Heart right ventricle (tissue), 16 donors: ENCODE measurements around the gene NHLRC1. TPM values are rescaled to one million over a fixed set of nuclear protein-coding genes. Genes with fewer than 3 reads are reported as not detected.

Experiments used
- ATAC-seq, 8 donors: fragments of 200-7000 bp; cut with Tn5 transposase; one replicate each; pipeline ENCODE4 v1.9.1; 2020; ENCODE audit warnings: mild to moderate bottlenecking in 8 of 8, moderate library complexity in 8 of 8, moderate number of reproducible peaks in 1 of 8
- DNase-seq, 2 donors: peaks; one replicate each; pipeline ENCODE4 v3.0.0-alpha.2; 2020
- H3K27ac ChIP-seq, 10 donors: fragments of 200-600 bp; sonication (generic) in 2 of 10; one replicate each; pipeline versions ENCODE4 v1.5.0 to v1.8.0; 2020 to 2022; ENCODE audit warnings: mild to moderate bottlenecking in 3 of 10
- H3K27me3 ChIP-seq, 7 donors: fragments of 200-600 bp; one replicate each; pipeline ENCODE4 v1.8.0; 2021 to 2022; ENCODE audit warnings: mild to moderate bottlenecking in 2 of 7
- H3K36me3 ChIP-seq, 9 donors: fragments of 200-600 bp; sonication (generic) in 1 of 9; one replicate each; pipeline versions ENCODE4 v1.5.0 to v1.8.0; 2020 to 2022; ENCODE audit warnings: mild to moderate bottlenecking in 2 of 9
- H3K4me1 ChIP-seq, 9 donors: fragments of 200-600 bp; sonication (generic) in 1 of 9; one replicate each; pipeline versions ENCODE4 v1.5.0 to v1.8.0; 2020 to 2022; ENCODE audit warnings: mild to moderate bottlenecking in 4 of 9
- H3K4me3 ChIP-seq, 10 donors: fragments of 200-600 bp; sonication (generic) in 2 of 10; one replicate each; pipeline versions ENCODE4 v1.5.0 to v1.8.0; 2020 to 2022; ENCODE audit warnings: mild to moderate bottlenecking in 7 of 10, moderate library complexity in 2 of 10
- H3K9me3 ChIP-seq, 11 donors: fragments of 200-600 bp in 10 of 11; sonication (generic) in 2 of 11; one replicate each; pipeline versions ENCODE4 v1.5.0 to v1.8.0; 2013 to 2022; ENCODE audit warnings: mild to moderate bottlenecking in 2 of 11, control low read depth in 1 of 11, moderate library complexity in 1 of 11
- WGBS, 2 donors: extraction: QIAGEN DNeasy Blood & Tissue Kit; methylation state at CpG; one replicate each; pipeline ENCODE4 v1.1.7; 2013; ENCODE audit warnings: inconsistent platforms in 1 of 2; 5-methylcytosine and 5-hydroxymethylcytosine counted together
- intact Hi-C, 10 donors: fragments of 100-400 bp; cut with DNase I; formaldehyde crosslinking; loops; one replicate each; pipeline versions ENCODE4 v1.11.1 to v1.14.2; 2022
- polyA plus RNA-seq, 2 donors: library from polyadenylated mRNA; stranded (reverse); fragments of 200-250 nt; gene quantifications; one replicate each; pipeline ENCODE4 v1.2.3, GENCODE V29; 2013
- total RNA-seq, 10 donors: library from RNA; stranded (reverse); fragmentation: NEBNext Ultra II Directional in 3 of 10; extraction: Animal tissue kit (Norgen Biotek cat#: 25700) in 3 of 10; gene quantifications; one replicate each; pipeline versions ENCODE4 v1.2.1 to v1.2.4, GENCODE V29; 2021 to 2023
- TF ChIP-seq, protein P1 (sequence below), 9 donors: fragments of 200-600 bp; sonication (generic) in 2 of 9; IDR thresholded peaks; one replicate each; pipeline versions ENCODE4 v1.5.0 to v1.8.0; 2021 to 2022; ENCODE audit warnings: antibody characterized with exemption in 9 of 9, mild to moderate bottlenecking in 5 of 9, moderate library complexity in 1 of 9
- donor health status: Arrhythmogenic right ventricular cardiomyopathy.
- donor health status: ischemic (EF 13 %, LVEDD 7.1; RV severe dilation, severe dysfunction).
- donor health status: healthy with polysubstance abuse.
- donor health status: DM: no; HTN: yes; CAD: no.
- donor health status: DM: no; HTN: no; CAD: no.
- donor health status: ischemic (EF 25% LVEDD 6.9; RV normal size, moderate dysfunction).
- donor health status: ischemic (EF 25% LVEDD 5.7; RV mildly dilated, moderate dysfunction).
- donor health status: healthy.
- donor health status: DM: yes; HTN: yes; CAD: no.
- donor health status: Ischemic cardiomyopathy.
- donor health status: ischemic (EF 35%, LVEDD 5.7; RV mildly dilated, moderate dysfunction).
- donor health status: nonischemic (EF 11% LVEDD 7.7; RV severe dilation, severe dysfunction).
- donor health status: DM: yes; HTN: yes; CAD: no.
- donor health status: PGD.
- donor health status: ischemic (EF 29% LVEDD 5.4; RV normal size, mild dysfunction).
- donor health status: nonischemic (EF 23%, LVEDD 6.1; RV moderate dilation, normal function).

Gene NHLRC1
- total and polyA plus RNA-seq, 12 donors: 0.73 to 2.5 (median 1.4) TPM

DNA sequence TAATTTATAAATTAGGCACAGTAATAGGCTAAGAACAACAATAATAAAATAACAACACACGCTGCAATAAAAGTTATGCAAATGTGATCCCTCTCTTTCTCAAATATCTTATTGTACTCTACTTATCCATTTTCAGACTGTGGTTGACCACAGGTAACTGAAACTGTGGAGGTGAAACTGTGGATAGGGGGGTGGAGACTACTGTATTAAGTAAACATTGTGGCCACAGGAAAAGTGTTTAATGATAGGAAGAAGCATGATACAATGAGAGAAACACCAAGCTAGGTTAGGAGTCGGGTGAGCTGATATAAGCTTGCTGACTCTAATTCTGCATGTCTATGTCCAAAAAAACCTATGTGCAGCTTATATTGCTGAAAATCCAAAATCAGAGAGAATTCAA, 23.0 kb downstream of the NHLRC1 start:
- no peak for ATAC-seq
- Histone ChIP-seq H3K9me3 (no peaks in the 10 kb centered on the region), H3K27ac (no peak overlapping the region), H3K4me3 (no peak overlapping the region), H3K4me1 (peaks cover 0 to 10% (median 0%) of the 10 kb centered on the region in 9 donors), H3K36me3 (no peaks in the 10 kb centered on the region), H3K27me3 (no peaks in the 10 kb centered on the region)
- TF ChIP-seq, protein P1, sequence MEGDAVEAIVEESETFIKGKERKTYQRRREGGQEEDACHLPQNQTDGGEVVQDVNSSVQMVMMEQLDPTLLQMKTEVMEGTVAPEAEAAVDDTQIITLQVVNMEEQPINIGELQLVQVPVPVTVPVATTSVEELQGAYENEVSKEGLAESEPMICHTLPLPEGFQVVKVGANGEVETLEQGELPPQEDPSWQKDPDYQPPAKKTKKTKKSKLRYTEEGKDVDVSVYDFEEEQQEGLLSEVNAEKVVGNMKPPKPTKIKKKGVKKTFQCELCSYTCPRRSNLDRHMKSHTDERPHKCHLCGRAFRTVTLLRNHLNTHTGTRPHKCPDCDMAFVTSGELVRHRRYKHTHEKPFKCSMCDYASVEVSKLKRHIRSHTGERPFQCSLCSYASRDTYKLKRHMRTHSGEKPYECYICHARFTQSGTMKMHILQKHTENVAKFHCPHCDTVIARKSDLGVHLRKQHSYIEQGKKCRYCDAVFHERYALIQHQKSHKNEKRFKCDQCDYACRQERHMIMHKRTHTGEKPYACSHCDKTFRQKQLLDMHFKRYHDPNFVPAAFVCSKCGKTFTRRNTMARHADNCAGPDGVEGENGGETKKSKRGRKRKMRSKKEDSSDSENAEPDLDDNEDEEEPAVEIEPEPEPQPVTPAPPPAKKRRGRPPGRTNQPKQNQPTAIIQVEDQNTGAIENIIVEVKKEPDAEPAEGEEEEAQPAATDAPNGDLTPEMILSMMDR (IDR thresholded peaks at IDR 0.05): no peak
- intact Hi-C loops: no loop called here
- DNase-seq: no peak
- 79 to 84% methylated on average over 2 of the region's 2 CpGs for WGBS, 2 donors

DNA sequence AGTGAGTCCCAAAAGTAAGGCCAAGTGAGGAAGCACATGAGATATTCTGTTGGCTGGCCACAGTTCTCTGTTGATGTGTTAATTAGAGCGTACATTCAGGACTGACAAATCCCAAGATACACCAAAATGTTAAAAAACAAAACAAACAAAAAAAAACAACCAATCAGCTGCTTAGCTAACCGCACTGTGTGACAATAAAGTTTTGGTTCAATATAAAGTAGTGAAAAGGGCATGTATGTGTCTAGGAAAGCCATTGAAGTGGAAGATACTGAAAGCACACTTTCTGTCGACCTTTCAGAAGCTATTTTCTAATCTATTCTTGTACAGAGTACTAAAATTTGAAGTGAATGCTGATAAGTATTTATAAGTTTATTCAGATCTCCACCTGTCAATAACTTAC, 26.1 kb downstream of the NHLRC1 start:
- WGBS, 2 donors: 81 to 85% methylated on average over 3 of the region's 3 CpGs
- no peak for ATAC-seq
- H3K4me1 ChIP-seq: no peaks in the 10 kb centered on the region
- H3K36me3 ChIP-seq: no peaks in the 10 kb centered on the region
- H3K4me3 ChIP-seq: no peak overlapping the region
- TF ChIP-seq, protein P1 (IDR thresholded peaks at IDR 0.05): no peak
- no peaks in the 10 kb centered on the region for H3K27me3 ChIP-seq
- H3K27ac ChIP-seq: no peak overlapping the region
- intact Hi-C loops: no loop called here
- no peaks in the 10 kb centered on the region for H3K9me3 ChIP-seq
- DNase-seq: no peak

DNA sequence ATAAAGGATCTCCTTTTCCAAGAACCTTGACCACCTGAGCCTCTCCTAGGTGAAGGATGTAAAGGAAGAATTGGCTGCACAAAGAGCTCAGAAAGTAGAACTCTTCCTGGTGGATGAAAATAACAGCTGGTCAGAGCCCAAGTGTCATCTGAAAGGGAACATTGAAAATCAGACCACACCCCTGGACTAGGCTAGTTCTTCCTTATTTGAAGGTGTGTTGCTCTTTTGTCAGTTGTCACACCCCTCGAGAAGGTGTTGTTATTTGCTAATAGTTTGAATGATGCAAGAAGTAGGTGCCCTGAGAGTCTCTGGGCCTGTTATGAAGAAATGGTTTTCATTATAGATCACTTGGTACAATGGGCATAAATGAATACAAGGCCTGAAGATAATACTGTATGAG, 31.1 kb downstream of the NHLRC1 start:
- Histone ChIP-seq H3K4me3 (no peak overlapping the region), H3K9me3 (peaks cover 0 to 15% (median 0%) of the 10 kb centered on the region in 11 donors), H3K27me3 (no peaks in the 10 kb centered on the region), H3K27ac (no peak overlapping the region), H3K36me3 (no peaks in the 10 kb centered on the region), H3K4me1 (no peaks in the 10 kb centered on the region)
- DNase-seq (no peak), ATAC-seq (no peak)
- TF ChIP-seq, protein P1 (IDR thresholded peaks at IDR 0.05): no peak
- WGBS, 2 donors: 92 to 93% methylated on average over 1 of the region's 1 CpG
- intact Hi-C loops: no loop called here

DNA sequence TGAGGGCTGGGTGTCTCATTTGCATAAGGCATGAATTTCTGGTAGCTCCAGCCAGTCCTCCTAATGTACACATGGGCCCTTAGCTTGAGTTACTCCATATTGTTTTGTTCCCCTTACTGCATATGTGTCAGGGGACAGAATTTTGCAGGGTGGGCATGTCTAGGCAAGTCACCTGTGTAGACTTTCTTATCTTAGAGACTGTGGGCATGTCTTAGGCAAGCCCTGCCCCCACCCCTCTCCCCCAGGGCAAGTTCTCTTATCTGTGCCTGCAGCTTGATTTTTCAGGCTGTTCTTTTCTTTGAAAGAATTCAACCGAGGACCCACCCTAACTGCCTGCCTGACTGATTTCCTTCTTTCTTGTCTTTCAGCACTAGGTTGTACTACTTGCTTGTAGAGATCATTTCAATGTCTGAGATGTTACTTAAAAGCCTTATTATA, 32.1 kb downstream of the NHLRC1 start:
- TF ChIP-seq, protein P1 (IDR thresholded peaks at IDR 0.05): no peak
- no peak overlapping the region for H3K4me3 ChIP-seq
- intact Hi-C loops: no loop called here
- no peak for DNase-seq
- no peaks in the 10 kb centered on the region for H3K4me1 ChIP-seq
- no peak for ATAC-seq
- no peaks in the 10 kb centered on the region for H3K27me3 ChIP-seq
- H3K36me3 ChIP-seq: no peaks in the 10 kb centered on the region
- 70 to 81% methylated on average over 1 of the region's 1 CpG for WGBS, 2 donors
- peaks cover 0 to 15% (median 0%) of the 10 kb centered on the region in 11 donors for H3K9me3 ChIP-seq
- H3K27ac ChIP-seq: no peak overlapping the region
